Left colon (tissue), 2 donors: Measurements from ENCODE around the gene CNMD. TPM values are rescaled to one million over a fixed set of nuclear protein-coding genes. Genes with fewer than 3 reads are reported as not detected.

Experiments
- ATAC-seq: fragments of 200-7000 bp; cut with Tn5 transposase; one replicate; pipeline ENCODE4 v1.9.1; 2020; ENCODE audit warnings: mild to moderate bottlenecking, moderate library complexity
- DNase-seq, 2 donors: peaks; one replicate each; pipeline ENCODE4 v3.0.0-alpha.2; 2020
- intact Hi-C, 2 donors: fragments of 100-400 bp; cut with DNase I in 1 of 2; cut with micrococcal nuclease in 1 of 2; formaldehyde crosslinking; loops; one replicate each; pipeline versions ENCODE4 v1.11.2 to v1.14.0; 2022; cut with DNase I, micrococcal nuclease
- long read RNA-seq: library from polyadenylated mRNA; unstranded; transcript quantifications from one replicate; pipeline ENCODE4 v2.0.0, GENCODE V29; 2021
- total RNA-seq, 2 donors: library from RNA; stranded (reverse); fragmentation: NEBNext Ultra II Directional; extraction: Animal tissue kit (Norgen Biotek cat#: 25700); gene quantifications; one replicate each; pipeline ENCODE4 v1.2.1, GENCODE V29; 2021
- donor health status: DM: no; HTN: no; CAD: no.
- donor health status: DM: yes; HTN: yes; CAD: no.

Gene CNMD
- total RNA-seq, result not detected
- long read RNA-seq, result 0 reads

GRCh38 chr13:52739468-52740071 is at the start of gene CNMD:
Gene CNMD (minus strand): TSS chr13:52739820. CDS start chr13:52739701, 119 bp downstream.
- DNase-seq (no peak), ATAC-seq (no peak)

GRCh38 chr13:52788011-52788410 is 48.4 kb upstream of the CNMD start:
- intact Hi-C loops, result no loop called here
- ATAC-seq (no peak), DNase-seq (no peak)

More at GRCh38 chr13:52739468-52740071, at the start of gene CNMD:
- intact Hi-C loops, result no loop called here

- no peak for ATAC-seq
- intact Hi-C loops, result no loop called here
- no peak for DNase-seq
Observed at GRCh38 chr13:52787235-52787634, 47.6 kb upstream of the CNMD start.

GRCh38 chr13:52786766-52787165 is 47.1 kb upstream of the CNMD start:
- ATAC-seq (no peak), DNase-seq (no peak)
- intact Hi-C loops, result no loop called here

GRCh38 chr13:52785739-52786138 is 46.1 kb upstream of the CNMD start:
- ATAC-seq (no peak), DNase-seq (no peak)
- intact Hi-C loops, result no loop called here

GRCh38 chr13:52784591-52785340 is 45.1 kb upstream of the CNMD start:
- DNase-seq (no peak), ATAC-seq (no peak)
- intact Hi-C loops, result no loop called here

- intact Hi-C loops, result no loop called here
- DNase-seq (no peak), ATAC-seq (no peak)
Observed at GRCh38 chr13:52783943-52784342, 44.3 kb upstream of the CNMD start.

GRCh38 chr13:52782471-52783448 is 43.1 kb upstream of the CNMD start:
- ATAC-seq (no peak), DNase-seq (no peak)
- intact Hi-C loops, result no loop called here

- DNase-seq (no peak), ATAC-seq (no peak)
- intact Hi-C loops, result no loop called here
Observed at GRCh38 chr13:52780611-52781010, 41.0 kb upstream of the CNMD start.

- no peak for ATAC-seq
- DNase-seq, result no peak
- intact Hi-C loops, result no loop called here
Observed at GRCh38 chr13:52780092-52780491, 40.5 kb upstream of the CNMD start.

- ATAC-seq, result no peak
- intact Hi-C loops, result no loop called here
- no peak for DNase-seq
Observed at GRCh38 chr13:52779103-52779502, 39.5 kb upstream of the CNMD start.

- DNase-seq (no peak), ATAC-seq (no peak)
- intact Hi-C loops, result no loop called here
Observed at GRCh38 chr13:52776726-52777125, 37.1 kb upstream of the CNMD start.

- intact Hi-C loops, result no loop called here
- ATAC-seq, result no peak
- no peak for DNase-seq
Observed at GRCh38 chr13:52775511-52775910, 35.9 kb upstream of the CNMD start.

GRCh38 chr13:52767949-52768516 is 28.4 kb upstream of the CNMD start:
- intact Hi-C loops, result no loop called here
- no peak for DNase-seq

GRCh38 chr13:52765611-52766390 is 26.2 kb upstream of the CNMD start:
- no peak for ATAC-seq
- intact Hi-C loops, result no loop called here
- no peak for DNase-seq

More at GRCh38 chr13:52767949-52768516, 28.4 kb upstream of the CNMD start:
- no peak for ATAC-seq

GRCh38 chr13:52760077-52760476 is 20.5 kb upstream of the CNMD start:
- DNase-seq (no peak), ATAC-seq (no peak)
- intact Hi-C loops, result no loop called here

GRCh38 chr13:52758114-52758513 is 18.5 kb upstream of the CNMD start:
- intact Hi-C loops, result no loop called here
- DNase-seq, result no peak

GRCh38 chr13:52751196-52751595 is 11.6 kb upstream of the CNMD start:
- ATAC-seq (no peak), DNase-seq (no peak)
- intact Hi-C loops, result no loop called here

More at GRCh38 chr13:52758114-52758513, 18.5 kb upstream of the CNMD start:
- no peak for ATAC-seq
